Adipocyte (in vitro differentiated cells): ENCODE measurements around the gene NEFH.
"Not testable (repeated sequence)": the region's sequence is repeated elsewhere in the genome, so short reads cannot be mapped to it uniquely, and the experiment has no call there.

Experiments
- DNase-seq: peaks from one replicate; pipeline ENCODE4 v3.0.0-alpha.2; 2015; ENCODE audit warnings: low read depth
- H3K27me3 ChIP-seq: replicated peaks from 2 replicates; pipeline ENCODE4 v1.7.0; 2013; ENCODE audit warnings: mild to moderate bottlenecking, low read length, moderate library complexity; ENCODE audit not compliant: control insufficient read depth, insufficient read depth
- H3K36me3 ChIP-seq: 2 replicates; pipeline ENCODE4 v1.7.0; 2013; ENCODE audit warnings: low read length, mild to moderate bottlenecking, moderate library complexity; ENCODE audit not compliant: control insufficient read depth, insufficient read depth, severe bottlenecking
- H3K4me1 ChIP-seq: 2 replicates; pipeline ENCODE4 v1.7.0; 2013; ENCODE audit warnings: mild to moderate bottlenecking, low read length, moderate library complexity; ENCODE audit not compliant: control insufficient read depth, insufficient read depth
- H3K4me3 ChIP-seq: 2 replicates; pipeline ENCODE4 v1.7.0; 2013; ENCODE audit warnings: mild to moderate bottlenecking, low read length, moderate library complexity
- H3K9ac ChIP-seq: 2 replicates; pipeline ENCODE4 v1.7.0; 2013; ENCODE audit warnings: mild to moderate bottlenecking, low read length, moderate library complexity
- H3K9me3 ChIP-seq: 2 replicates; pipeline ENCODE4 v1.7.0; 2013; ENCODE audit warnings: mild to moderate bottlenecking, low read length, moderate library complexity; ENCODE audit not compliant: control insufficient read depth

The NEFH gene

GRCh38 chr22:29482253-29482652 is 2.2 kb downstream of the NEFH start:
- Histone ChIP-seq H3K9me3 (peaks cover 4% of the 10 kb centered on the region), H3K36me3 (no peaks in the 10 kb centered on the region), H3K4me1 (peaks cover 11% of the 10 kb centered on the region), H3K9ac (no peak overlapping the region), H3K4me3 (no peak overlapping the region), H3K27me3 (peaks cover 54% of the 10 kb centered on the region)
- no peak for DNase-seq

- Histone ChIP-seq H3K4me3 (no peak overlapping the region), H3K9me3 (peaks cover 4% of the 10 kb centered on the region), H3K4me1 (peaks cover 11% of the 10 kb centered on the region), H3K36me3 (no peaks in the 10 kb centered on the region), H3K27me3 (peaks cover 49% of the 10 kb centered on the region), H3K9ac (no peak overlapping the region)
- no peak for DNase-seq
Measured at GRCh38 chr22:29482726-29483125, 2.7 kb downstream of the NEFH start.

- Histone ChIP-seq H3K9ac (no peak overlapping the region), H3K4me1 (peaks cover 9% of the 10 kb centered on the region), H3K36me3 (no peaks in the 10 kb centered on the region), H3K27me3 (peaks cover 44% of the 10 kb centered on the region), H3K4me3 (no peak overlapping the region), H3K9me3 (peaks cover 4% of the 10 kb centered on the region)
- DNase-seq: no peak
Measured at GRCh38 chr22:29483254-29483653, 3.2 kb downstream of the NEFH start.

GRCh38 chr22:29484642-29485041 is 4.6 kb downstream of the NEFH start:
- Histone ChIP-seq H3K27me3 (peaks cover 32% of the 10 kb centered on the region), H3K36me3 (no peaks in the 10 kb centered on the region), H3K4me1 (peaks cover 8% of the 10 kb centered on the region), H3K9me3 (peaks cover 4% of the 10 kb centered on the region), H3K4me3 (no peak overlapping the region), H3K9ac (no peak overlapping the region)
- DNase-seq: no peak

- no peaks in the 10 kb centered on the region for H3K36me3 ChIP-seq
- DNase-seq: no peak
- H3K9ac ChIP-seq: no peak overlapping the region
- H3K9me3 ChIP-seq: peaks cover 4% of the 10 kb centered on the region
- H3K4me1 ChIP-seq: peaks cover 6% of the 10 kb centered on the region
- H3K27me3 ChIP-seq: peaks cover 23% of the 10 kb centered on the region
- H3K4me3 ChIP-seq: no peak overlapping the region
Measured at GRCh38 chr22:29485448-29485847, 5.4 kb downstream of the NEFH start.

- H3K9me3 ChIP-seq: no peaks in the 10 kb centered on the region
- no peak overlapping the region for H3K4me3 ChIP-seq
- peaks cover 3% of the 10 kb centered on the region for H3K27me3 ChIP-seq
- no peak for DNase-seq
- no peaks in the 10 kb centered on the region for H3K4me1 ChIP-seq
- no peaks in the 10 kb centered on the region for H3K36me3 ChIP-seq
- H3K9ac ChIP-seq: no peak overlapping the region
Measured at GRCh38 chr22:29487426-29487986, 7.5 kb downstream of the NEFH start.

GRCh38 chr22:29489127-29489780 is 9.2 kb downstream of the NEFH start:
- not testable (repeated sequence) for H3K27me3 ChIP-seq, H3K9ac ChIP-seq, H3K9me3 ChIP-seq, H3K36me3 ChIP-seq, H3K4me1 ChIP-seq, H3K4me3 ChIP-seq, DNase-seq

- Histone ChIP-seq H3K9ac (no peak overlapping the region), H3K27me3 (no peaks in the 10 kb centered on the region)
- no peak for DNase-seq
Measured at GRCh38 chr22:29491012-29491411, 11.0 kb downstream of the NEFH start.

GRCh38 chr22:29493636-29494035 is 13.6 kb downstream of the NEFH start:
- no peak for DNase-seq
- Histone ChIP-seq H3K4me3 (no peak overlapping the region), H3K4me1 (peaks cover 4% of the 10 kb centered on the region), H3K9ac (no peak overlapping the region), H3K27me3 (no peaks in the 10 kb centered on the region), H3K36me3 (no peaks in the 10 kb centered on the region), H3K9me3 (peaks cover 5% of the 10 kb centered on the region)

More at GRCh38 chr22:29491012-29491411, 11.0 kb downstream of the NEFH start:
- Histone ChIP-seq H3K9me3 (peaks cover 5% of the 10 kb centered on the region), H3K4me3 (no peak overlapping the region), H3K36me3 (no peaks in the 10 kb centered on the region), H3K4me1 (peaks cover 4% of the 10 kb centered on the region)

- no peak overlapping the region for H3K4me3 ChIP-seq
- no peaks in the 10 kb centered on the region for H3K36me3 ChIP-seq
- peaks cover under 1% of the 10 kb centered on the region for H3K9me3 ChIP-seq
- H3K4me1 ChIP-seq: peaks cover 8% of the 10 kb centered on the region
- no peak overlapping the region for H3K9ac ChIP-seq
- no peaks in the 10 kb centered on the region for H3K27me3 ChIP-seq
- no peak for DNase-seq
Measured at GRCh38 chr22:29499852-29500251, 19.8 kb downstream of the NEFH start.

GRCh38 chr22:29503811-29504372 is 23.9 kb downstream of the NEFH start:
- Histone ChIP-seq H3K9ac (peak overlapping the region; percentile 59), H3K36me3 (peaks cover 30% of the 10 kb centered on the region), H3K4me3 (no peak overlapping the region), H3K9me3 (no peaks in the 10 kb centered on the region), H3K27me3 (no peaks in the 10 kb centered on the region), H3K4me1 (peaks cover 8% of the 10 kb centered on the region)
- peak; percentile 82 for DNase-seq
